ENCODE data around the gene PRAC2.

DNA sequence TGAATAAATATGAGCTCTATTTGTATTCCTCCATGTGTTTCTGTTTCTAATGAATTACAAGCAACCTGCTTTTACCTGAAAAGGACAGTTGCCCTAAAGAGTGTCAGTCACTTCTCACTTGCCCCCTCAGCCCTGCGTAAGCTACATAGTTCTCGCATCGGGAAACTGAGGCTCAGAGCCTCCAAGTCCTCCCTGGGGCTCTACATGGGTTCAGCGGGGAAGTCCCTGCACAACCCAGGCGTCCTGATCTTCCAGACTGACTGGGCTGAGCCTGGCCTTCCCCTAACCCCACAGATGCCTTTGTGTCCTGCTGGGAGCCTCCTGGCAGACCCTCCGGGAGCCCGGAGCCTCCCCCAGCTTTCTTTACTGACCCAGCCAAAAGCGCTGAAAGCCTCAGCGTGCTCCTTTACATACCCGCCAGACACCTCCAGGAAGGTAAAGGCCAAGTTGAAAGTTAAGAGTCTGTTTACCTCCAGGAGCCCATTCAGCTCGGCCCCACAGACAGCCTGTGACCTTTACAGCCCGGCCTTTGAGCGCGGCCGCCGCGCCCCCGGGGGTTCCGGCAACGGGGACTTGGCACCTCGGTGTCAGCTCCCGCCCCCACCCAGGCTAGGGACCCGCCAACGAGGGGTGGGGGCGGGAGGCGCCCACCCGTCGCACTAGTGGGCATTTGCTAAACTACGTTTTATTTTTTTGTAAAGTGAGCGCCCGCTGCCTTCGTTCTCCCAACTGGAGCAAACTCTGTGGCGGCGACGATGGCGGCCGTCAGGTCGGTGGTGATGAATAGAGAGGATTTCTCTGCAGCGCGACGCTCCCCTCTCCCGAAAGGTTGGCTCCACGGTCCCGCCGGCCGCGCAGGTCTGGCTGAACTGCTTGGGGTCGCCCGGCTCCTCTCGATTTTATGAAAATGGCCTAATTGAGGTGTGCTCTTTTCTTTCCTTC is 10.0 kb downstream of the PRAC2 start:
- TF ChIP-seq, protein P1, sequence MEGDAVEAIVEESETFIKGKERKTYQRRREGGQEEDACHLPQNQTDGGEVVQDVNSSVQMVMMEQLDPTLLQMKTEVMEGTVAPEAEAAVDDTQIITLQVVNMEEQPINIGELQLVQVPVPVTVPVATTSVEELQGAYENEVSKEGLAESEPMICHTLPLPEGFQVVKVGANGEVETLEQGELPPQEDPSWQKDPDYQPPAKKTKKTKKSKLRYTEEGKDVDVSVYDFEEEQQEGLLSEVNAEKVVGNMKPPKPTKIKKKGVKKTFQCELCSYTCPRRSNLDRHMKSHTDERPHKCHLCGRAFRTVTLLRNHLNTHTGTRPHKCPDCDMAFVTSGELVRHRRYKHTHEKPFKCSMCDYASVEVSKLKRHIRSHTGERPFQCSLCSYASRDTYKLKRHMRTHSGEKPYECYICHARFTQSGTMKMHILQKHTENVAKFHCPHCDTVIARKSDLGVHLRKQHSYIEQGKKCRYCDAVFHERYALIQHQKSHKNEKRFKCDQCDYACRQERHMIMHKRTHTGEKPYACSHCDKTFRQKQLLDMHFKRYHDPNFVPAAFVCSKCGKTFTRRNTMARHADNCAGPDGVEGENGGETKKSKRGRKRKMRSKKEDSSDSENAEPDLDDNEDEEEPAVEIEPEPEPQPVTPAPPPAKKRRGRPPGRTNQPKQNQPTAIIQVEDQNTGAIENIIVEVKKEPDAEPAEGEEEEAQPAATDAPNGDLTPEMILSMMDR (IDR thresholded peaks at IDR 0.05; ENCODE audit: low read depth, low read length): no peak
- no peak for TF ChIP-seq POLR2A (IDR thresholded peaks at IDR 0.05; ENCODE audit: extremely low read depth, insufficient read length)
- no peak for TF ChIP-seq MYC (IDR thresholded peaks at IDR 0.05; ENCODE audit: low read depth, low read length)
